ENCODE results near the gene CDK11B.

Gene CDK11B

DNA sequence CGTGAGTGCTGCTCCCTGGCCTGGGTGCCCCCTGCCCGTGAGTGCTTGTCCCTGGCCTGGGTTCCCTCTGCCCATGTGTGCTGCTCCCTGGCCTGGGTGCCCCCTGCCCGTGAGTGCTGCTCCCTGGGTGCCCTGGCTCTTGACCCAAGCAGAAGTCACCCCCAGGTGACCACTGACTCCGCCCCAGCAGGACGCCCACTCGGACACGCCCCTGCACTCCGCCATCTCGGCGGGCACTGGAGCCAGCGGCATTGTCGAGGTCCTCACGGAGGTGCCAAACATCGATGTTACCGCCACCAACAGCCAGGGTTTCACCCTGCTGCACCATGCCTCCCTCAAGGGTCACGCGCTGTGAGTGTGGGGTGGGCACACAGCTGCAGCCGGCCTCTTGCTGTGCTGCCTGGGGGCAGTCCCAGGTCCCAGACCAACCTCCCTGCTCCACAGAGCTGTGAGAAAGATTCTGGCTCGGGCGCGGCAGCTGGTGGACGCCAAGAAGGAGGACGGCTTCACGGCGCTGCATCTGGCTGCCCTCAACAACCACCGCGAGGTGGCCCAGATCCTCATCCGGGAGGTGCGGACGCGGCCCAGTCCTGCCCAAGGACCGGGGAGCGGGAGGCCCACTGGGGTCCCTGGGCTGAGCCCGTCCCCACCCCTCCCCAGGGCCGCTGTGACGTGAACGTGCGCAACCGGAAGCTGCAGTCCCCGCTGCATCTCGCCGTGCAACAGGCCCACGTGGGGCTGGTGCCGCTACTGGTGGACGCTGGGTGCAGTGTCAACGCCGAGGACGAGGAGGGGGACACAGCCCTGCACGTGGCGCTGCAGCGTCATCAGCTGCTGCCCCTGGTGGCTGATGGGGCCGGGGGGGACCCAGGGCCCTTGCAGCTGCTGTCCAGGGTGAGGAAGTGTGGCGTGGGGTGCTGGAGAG is 30.7 kb downstream of the CDK11B start:
- Mint-ChIP-seq H3K27ac (no peak overlapping the region), H3K4me1 (ENCODE audit: low read depth) (peaks cover 2% of the 10 kb centered on the region), H3K27me3 (ENCODE audit: low read depth) (peaks cover 8% of the 10 kb centered on the region), H3K36me3 (ENCODE audit: low read depth) (peaks cover 2% of the 10 kb centered on the region), H3K9me3 (no peaks in the 10 kb centered on the region), H3K4me3 (no peak overlapping the region)

DNA sequence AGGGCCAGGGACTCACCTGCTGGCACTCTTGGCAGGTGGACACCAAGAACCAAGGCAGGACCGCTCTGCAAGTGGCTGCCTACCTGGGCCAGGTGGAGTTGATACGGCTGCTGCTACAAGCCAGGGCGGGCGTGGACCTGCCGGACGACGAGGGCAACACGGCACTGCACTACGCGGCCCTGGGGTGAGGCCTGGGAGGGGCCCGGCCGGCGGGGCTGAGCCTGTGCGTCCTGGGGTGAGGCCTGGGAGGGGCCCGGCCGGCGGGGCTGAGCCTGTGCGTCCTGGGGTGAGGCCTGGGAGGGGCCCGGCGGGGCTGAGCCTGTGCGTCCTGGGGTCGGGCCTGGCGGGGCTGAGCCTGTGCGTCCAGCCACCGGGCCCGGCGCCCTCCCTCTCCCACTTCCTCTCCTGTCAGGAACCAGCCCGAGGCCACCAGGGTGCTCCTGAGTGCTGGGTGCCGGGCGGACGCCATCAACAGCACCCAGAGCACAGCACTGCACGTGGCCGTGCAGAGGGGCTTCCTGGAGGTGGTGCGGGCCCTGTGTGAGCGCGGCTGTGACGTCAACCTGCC is 31.5 kb downstream of the CDK11B start:
- Mint-ChIP-seq H3K4me3 (no peak overlapping the region), H3K9me3 (no peaks in the 10 kb centered on the region), H3K27ac (no peak overlapping the region), H3K36me3 (ENCODE audit: low read depth) (peaks cover 2% of the 10 kb centered on the region), H3K27me3 (ENCODE audit: low read depth) (peaks cover 8% of the 10 kb centered on the region), H3K4me1 (ENCODE audit: low read depth) (peaks cover 2% of the 10 kb centered on the region)

- peaks cover 2% of the 10 kb centered on the region for H3K4me1 Mint-ChIP-seq (ENCODE audit: low read depth)
- no peak overlapping the region for H3K27ac Mint-ChIP-seq
- H3K4me3 Mint-ChIP-seq: no peak overlapping the region
- H3K27me3 Mint-ChIP-seq (ENCODE audit: low read depth): peaks cover 5% of the 10 kb centered on the region
- H3K9me3 Mint-ChIP-seq: no peaks in the 10 kb centered on the region
- peaks cover 2% of the 10 kb centered on the region for H3K36me3 Mint-ChIP-seq (ENCODE audit: low read depth)
These were observed 32.3 kb downstream of the CDK11B start for GRCh38 chr1:1626207-1627141.

DNA sequence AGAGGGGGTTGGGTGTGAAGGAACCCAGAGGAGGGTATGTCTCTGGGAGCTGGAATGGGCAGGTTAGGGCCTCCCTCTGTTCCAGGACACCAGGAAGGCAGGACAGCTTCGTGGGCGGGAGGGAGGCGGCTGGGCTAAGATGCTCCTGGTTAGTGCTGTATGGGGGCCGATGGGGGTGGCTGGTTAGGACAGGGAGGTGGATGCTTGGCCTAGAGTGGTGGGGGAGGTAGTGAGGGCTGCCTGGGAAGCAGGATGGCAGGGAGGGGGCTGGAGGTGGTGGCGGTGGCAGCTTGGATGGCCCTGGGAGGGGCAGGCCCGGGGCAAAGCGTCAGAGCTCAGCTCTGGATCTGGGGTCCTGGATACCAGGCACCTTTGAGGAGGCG is 33.0 kb downstream of the CDK11B start:
- Mint-ChIP-seq H3K27ac (no peak overlapping the region), H3K36me3 (ENCODE audit: low read depth) (peaks cover 2% of the 10 kb centered on the region), H3K9me3 (no peaks in the 10 kb centered on the region), H3K4me3 (no peak overlapping the region), H3K27me3 (ENCODE audit: low read depth) (peaks cover 4% of the 10 kb centered on the region), H3K4me1 (ENCODE audit: low read depth) (peaks cover 2% of the 10 kb centered on the region)

- peaks cover 2% of the 10 kb centered on the region for H3K4me1 Mint-ChIP-seq (ENCODE audit: low read depth)
- peaks cover 2% of the 10 kb centered on the region for H3K36me3 Mint-ChIP-seq (ENCODE audit: low read depth)
- H3K27ac Mint-ChIP-seq: no peak overlapping the region
- no peak overlapping the region for H3K4me3 Mint-ChIP-seq
- peaks cover 3% of the 10 kb centered on the region for H3K27me3 Mint-ChIP-seq (ENCODE audit: low read depth)
- H3K9me3 Mint-ChIP-seq: no peaks in the 10 kb centered on the region
These were observed 33.4 kb downstream of the CDK11B start for GRCh38 chr1:1625404-1625775.

DNA sequence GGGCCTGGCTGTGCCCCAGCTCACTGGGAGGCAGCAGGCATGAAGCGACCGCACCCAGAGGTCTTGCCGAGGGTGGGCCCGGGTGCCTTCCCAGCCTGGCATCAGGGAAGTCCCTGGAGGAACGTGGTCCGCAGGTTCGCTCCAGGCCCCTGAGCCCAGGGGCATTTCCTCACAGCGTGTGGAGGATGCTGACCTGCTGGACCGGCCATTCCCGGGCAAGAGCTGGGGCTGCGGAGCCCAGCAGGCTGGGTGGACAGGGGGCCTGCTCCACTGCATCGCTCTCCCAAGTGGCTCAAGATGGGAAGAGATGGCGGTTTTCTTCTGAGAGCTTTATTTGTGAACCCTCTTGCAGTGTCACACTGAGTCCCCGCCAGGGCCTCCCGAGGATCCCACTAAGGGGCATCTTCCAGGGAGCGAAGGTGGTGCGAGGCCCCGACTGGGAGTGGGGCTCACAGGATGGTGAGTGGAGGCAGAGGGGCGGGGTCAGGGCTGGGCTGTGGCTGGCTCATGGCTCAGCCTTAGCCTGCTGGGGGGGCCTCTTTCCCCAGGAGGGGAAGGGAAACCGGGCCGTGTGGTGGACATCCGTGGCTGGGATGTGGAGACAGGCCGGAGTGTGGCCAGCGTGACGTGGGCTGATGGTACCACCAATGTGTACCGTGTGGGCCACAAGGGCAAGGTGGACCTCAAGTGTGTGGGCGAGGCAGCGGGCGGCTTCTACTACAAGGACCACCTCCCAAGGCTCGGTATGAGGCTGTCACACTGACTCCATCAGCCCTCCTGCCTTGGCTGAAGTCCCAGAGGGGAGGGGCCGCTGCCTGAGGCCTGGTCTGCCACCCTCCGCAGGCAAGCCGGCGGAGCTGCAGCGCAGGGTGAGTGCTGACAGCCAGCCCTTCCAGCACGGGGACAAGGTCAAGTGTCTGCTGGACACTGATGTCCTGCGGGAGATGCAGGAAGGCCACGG is 34.1 kb downstream of the CDK11B start:
- H3K36me3 Mint-ChIP-seq (ENCODE audit: low read depth): no peaks in the 10 kb centered on the region
- no peaks in the 10 kb centered on the region for H3K27me3 Mint-ChIP-seq (ENCODE audit: low read depth)
- no peak overlapping the region for H3K27ac Mint-ChIP-seq
- no peak overlapping the region for H3K4me3 Mint-ChIP-seq
- H3K9me3 Mint-ChIP-seq: no peaks in the 10 kb centered on the region
- no peaks in the 10 kb centered on the region for H3K4me1 Mint-ChIP-seq (ENCODE audit: low read depth)

DNA sequence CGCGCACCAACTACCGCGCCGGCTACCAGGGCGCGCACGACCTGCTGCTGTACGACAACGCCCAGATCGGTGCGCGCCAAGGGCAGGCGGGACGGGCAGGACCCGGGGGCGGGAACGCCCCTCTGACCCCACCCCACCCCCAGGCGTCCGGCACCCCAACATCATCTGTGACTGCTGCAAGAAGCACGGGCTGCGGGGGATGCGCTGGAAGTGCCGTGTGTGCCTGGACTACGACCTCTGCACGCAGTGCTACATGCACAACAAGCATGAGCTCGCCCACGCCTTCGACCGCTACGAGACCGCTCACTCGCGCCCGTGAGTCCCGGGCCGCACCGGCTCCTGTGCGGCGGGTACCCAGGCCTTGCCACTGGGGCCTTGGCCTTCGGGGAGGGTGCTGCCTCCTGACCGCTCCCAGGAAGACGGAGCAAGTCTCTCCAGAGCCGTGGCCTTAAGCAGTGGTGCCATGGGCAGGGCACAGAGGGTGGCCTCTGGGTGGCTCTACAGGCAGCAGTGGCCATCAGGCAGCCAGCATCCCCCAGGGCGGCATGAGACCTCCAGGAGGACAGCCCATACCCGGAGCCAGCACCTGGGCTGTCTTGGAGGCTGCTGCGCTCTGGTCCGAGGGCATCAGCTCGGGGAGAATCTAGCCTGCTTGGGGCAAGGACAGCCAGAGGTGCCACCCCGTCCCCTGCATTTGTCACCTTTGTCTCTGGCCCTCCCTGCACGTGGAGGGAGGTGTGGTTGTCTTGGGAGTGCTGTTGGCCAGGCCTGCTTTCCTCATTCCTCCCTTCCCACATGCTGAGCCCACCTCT is 35.0 kb downstream of the CDK11B start:
- H3K4me1 Mint-ChIP-seq (ENCODE audit: low read depth): no peaks in the 10 kb centered on the region
- H3K9me3 Mint-ChIP-seq: no peaks in the 10 kb centered on the region
- H3K27me3 Mint-ChIP-seq (ENCODE audit: low read depth): no peaks in the 10 kb centered on the region

DNA sequence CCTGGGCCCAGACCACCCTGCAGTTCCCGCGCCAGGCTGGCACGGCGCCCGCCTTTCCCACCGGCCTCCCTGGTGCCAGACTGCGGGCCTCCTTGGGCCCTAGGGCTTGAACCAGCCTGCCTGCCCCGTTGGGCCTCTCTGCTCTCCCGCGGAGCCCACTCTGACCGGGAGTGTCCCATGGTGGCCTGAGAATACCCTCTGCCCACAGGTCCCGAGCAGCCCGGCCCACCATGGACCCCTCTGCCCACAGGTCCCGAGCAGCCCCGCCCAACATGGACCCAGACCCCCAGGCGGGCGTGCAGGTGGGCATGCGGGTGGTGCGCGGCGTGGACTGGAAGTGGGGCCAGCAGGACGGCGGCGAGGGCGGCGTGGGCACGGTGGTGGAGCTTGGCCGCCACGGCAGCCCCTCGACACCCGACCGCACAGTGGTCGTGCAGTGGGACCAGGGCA is 35.6 kb downstream of the CDK11B start:
- Mint-ChIP-seq H3K27me3 (ENCODE audit: low read depth) (no peaks in the 10 kb centered on the region), H3K27ac (no peak overlapping the region), H3K9me3 (no peaks in the 10 kb centered on the region), H3K4me1 (ENCODE audit: low read depth) (no peaks in the 10 kb centered on the region), H3K36me3 (ENCODE audit: low read depth) (no peaks in the 10 kb centered on the region), H3K4me3 (no peak overlapping the region)

More for the DNA sequence above, 35.0 kb downstream of the CDK11B start:
- Mint-ChIP-seq H3K27ac (no peak overlapping the region), H3K4me3 (no peak overlapping the region), H3K36me3 (ENCODE audit: low read depth) (no peaks in the 10 kb centered on the region)

- peaks cover under 1% of the 10 kb centered on the region for H3K4me1 Mint-ChIP-seq (ENCODE audit: low read depth)
- H3K27me3 Mint-ChIP-seq (ENCODE audit: low read depth): no peaks in the 10 kb centered on the region
- peaks cover under 1% of the 10 kb centered on the region for H3K36me3 Mint-ChIP-seq (ENCODE audit: low read depth)
- H3K4me3 Mint-ChIP-seq: no peak overlapping the region
- no peak overlapping the region for H3K27ac Mint-ChIP-seq
- H3K9me3 Mint-ChIP-seq: no peaks in the 10 kb centered on the region
These were observed 36.1 kb downstream of the CDK11B start for GRCh38 chr1:1622788-1623094.

GRCh38 chr1:1622010-1622787 is 36.6 kb downstream of the CDK11B start:
- no peak overlapping the region for H3K27ac Mint-ChIP-seq

DNA sequence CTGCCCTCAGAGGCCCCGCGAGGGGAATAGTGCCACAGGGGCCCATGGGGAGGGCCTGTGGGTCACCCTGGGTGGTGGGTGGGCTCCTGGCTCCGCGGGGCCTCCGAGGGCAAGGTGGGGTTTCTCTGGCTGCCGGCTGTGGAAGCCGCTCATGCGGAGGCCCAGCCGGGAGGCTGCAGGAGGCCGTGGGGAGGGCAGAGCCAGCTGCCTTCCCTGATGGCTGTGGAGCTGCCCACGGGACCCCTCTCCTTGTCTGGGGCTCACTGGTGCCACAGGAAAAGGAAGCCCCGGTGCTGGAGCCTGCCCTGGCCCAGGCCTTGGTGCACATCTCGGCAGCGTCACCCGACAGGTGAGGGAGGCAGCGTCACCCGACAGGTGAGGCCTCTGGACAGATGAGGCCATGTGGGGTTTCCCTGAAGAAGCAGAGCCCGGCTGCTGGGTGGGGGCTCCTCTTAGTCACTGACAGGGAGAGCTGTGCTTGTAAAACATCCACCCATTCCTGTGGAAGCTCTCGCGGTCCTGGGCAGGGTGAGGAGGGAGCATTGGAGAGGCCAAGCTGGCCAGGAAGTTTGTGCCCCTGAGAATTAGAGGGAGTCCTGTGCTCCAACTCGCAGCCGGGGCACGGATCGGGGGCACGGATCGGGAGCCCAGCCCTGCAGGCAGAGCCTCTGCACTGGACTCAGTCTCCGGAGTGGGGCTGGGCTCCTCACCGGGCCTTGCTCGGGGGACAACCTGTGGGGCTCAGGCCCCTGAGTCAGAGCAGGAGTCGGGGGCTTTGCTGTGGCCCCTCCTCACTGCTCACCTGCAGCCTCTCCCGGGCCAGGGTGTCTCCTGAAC is 37.4 kb downstream of the CDK11B start:
- Mint-ChIP-seq H3K4me1 (ENCODE audit: low read depth) (peaks cover 2% of the 10 kb centered on the region), H3K4me3 (no peak overlapping the region), H3K9me3 (no peaks in the 10 kb centered on the region), H3K36me3 (ENCODE audit: low read depth) (peaks cover 3% of the 10 kb centered on the region), H3K27ac (no peak overlapping the region), H3K27me3 (ENCODE audit: low read depth) (no peaks in the 10 kb centered on the region)

More at GRCh38 chr1:1622010-1622787, 36.6 kb downstream of the CDK11B start:
- peaks cover 3% of the 10 kb centered on the region for H3K36me3 Mint-ChIP-seq (ENCODE audit: low read depth)
- no peaks in the 10 kb centered on the region for H3K27me3 Mint-ChIP-seq (ENCODE audit: low read depth)
- no peaks in the 10 kb centered on the region for H3K9me3 Mint-ChIP-seq
- no peak overlapping the region for H3K4me3 Mint-ChIP-seq
- peaks cover 2% of the 10 kb centered on the region for H3K4me1 Mint-ChIP-seq (ENCODE audit: low read depth)

All from T-helper 1 cell treated with Interleukin-12 subunit alpha and Interleukin-12 subunit beta and Interleukin-4 antibody, amounts not matched to agents 30 μg/mL and 1 μg/mL, for 36 hours (primary cell).